ENCODE results near the gene ANKRD44.

DNA sequence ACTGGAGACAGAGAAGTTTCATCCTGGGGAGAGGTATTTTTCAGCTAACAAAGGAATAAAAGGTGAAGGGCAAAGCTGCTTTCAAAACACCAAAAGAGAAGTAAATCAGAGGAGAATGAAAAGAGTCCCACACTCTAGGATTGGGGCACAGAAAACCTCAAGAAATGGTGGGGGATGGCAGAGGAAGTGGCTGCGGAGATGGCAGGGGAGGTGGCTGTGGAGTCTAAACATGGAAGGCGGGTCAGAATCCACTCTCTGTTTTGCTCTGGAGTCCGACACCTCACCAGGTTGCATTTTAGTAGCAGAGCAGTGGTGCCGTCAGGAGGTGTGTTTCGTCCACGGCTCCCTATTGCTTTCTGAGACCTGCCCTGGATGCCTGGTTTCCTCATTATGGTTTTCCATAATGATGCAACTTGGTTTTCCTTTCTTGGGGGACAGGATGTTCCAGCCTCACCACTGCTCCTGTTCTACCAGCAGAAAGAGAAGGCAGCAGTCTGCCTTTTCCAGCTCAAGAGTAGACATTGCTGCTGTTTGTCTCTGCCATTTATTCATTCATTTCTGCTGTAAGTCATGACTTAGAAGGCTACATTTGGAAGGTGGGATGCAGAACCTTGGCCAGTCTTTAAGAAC lies 188.7 kb downstream of the ANKRD44 start:
- TF ChIP-seq POLR2AphosphoS5 (IDR thresholded peaks at IDR 0.05) (no peak), CTCF (IDR thresholded peaks at IDR 0.05) (no peak), EP300 (IDR thresholded peaks at IDR 0.05) (no peak)

Data from gastroesophageal sphincter (tissue), 3 donors.